Jurkat, Clone E6-1 (cell line): ENCODE data around the gene CPLX3. TPM values are rescaled to one million over a fixed set of nuclear protein-coding genes. Genes with fewer than 3 reads are reported as not detected.
"Not testable (repeated sequence)": the region's sequence is repeated elsewhere in the genome, so short reads cannot be mapped to it uniquely, and the experiment has no call there.

Experiments used
- DNase-seq: peaks from one replicate; pipeline ENCODE4 v3.0.0-alpha.2; 2011; ENCODE audit warnings: low read depth, low spot score
- H3K4me3 ChIP-seq: 2 replicates; pipeline ENCODE4 v1.5.1; 2011; ENCODE audit warnings: mild to moderate bottlenecking, low read length, control low read depth, moderate library complexity
- polyA plus RNA-seq: library from polyadenylated mRNA; unstranded; fragments of >200 nt; gene quantifications from one replicate; pipeline ENCODE4 v1.2.1, GENCODE V29; 2012; ENCODE audit warnings: missing spikeins; ENCODE audit not compliant: insufficient read length, insufficient read depth

CPLX3 gene, protein sequence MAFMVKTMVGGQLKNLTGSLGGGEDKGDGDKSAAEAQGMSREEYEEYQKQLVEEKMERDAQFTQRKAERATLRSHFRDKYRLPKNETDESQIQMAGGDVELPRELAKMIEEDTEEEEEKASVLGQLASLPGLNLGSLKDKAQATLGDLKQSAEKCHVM
- not detected for polyA plus RNA-seq

DNA sequence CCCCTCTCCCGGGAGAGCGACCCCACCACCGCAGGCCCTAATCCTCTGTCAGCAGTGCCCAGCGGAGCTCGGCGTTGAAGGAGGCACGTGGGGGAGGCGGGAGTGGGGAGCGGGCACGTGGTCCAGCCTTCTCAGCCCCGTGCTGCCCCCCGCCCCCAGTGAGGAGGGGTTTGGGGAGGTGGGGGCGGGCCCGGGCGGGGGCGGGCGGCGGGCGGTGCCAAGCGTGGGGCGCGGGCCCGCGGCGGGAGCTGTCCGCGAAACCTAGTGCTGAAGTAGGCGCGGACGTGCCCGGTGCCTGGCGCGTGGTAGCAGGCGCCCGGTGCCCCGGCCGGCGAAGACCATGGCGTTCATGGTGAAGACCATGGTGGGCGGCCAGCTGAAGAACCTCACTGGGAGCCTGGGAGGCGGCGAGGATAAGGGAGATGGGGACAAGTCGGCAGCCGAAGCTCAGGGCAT lies at the start of gene CPLX3:
Gene CPLX3, plus strand, starts transcription at position 264 of the 456 bp plus-strand sequence. Its CDS starts 77 bp downstream, at position 341.
- H3K4me3 ChIP-seq: no peak within 1 kb of the TSS
- DNase-seq: no peak

DNA sequence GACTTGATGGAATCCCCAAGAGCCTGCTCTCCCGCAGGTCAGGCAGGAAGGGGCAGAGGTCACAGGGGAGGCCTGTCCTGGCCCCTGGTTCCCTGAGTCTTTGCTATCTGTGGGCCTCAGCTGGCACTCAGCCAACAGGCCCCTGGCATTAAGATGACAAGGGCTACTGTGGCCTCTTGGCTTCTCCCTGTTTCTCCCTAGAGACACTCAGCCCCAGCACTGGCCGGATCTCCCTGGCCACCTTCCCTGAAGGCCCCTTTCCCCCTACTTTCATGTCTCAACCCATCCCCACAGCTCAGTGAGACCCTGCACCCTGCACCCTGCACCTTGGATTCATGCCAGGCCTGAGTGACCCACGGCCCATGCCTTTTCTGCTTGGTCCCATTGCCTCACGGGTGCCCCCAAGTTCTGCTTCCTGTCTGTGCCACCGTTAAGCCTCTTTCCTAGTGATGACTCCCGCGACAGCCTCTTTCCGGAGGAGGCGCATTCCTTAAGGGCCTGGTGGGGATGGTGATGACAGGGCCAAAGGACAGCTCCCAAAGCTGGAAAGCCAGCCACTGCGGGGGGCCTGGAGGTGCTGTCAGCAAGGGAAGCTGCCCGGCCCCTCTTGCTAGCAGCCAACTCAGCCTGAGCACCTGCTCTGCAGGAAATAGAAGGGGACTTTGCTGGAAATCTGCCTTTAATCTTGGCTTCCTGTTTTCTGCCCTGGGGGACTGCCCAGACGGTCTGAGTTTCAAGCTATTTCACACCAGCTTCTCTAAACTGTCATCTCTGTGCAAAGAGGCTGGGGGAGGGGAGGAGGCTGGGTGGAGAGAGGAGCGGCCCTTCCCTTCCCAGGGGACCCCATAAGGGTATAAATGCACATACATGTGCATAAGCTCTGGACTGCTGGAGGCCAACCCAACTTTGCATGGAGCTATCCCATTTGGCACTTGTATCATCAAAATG lies 49.3 kb upstream of the CPLX3 start:
- H3K4me3 ChIP-seq: peak overlapping the region; percentile 28
- peak; percentile 82 for DNase-seq

DNA sequence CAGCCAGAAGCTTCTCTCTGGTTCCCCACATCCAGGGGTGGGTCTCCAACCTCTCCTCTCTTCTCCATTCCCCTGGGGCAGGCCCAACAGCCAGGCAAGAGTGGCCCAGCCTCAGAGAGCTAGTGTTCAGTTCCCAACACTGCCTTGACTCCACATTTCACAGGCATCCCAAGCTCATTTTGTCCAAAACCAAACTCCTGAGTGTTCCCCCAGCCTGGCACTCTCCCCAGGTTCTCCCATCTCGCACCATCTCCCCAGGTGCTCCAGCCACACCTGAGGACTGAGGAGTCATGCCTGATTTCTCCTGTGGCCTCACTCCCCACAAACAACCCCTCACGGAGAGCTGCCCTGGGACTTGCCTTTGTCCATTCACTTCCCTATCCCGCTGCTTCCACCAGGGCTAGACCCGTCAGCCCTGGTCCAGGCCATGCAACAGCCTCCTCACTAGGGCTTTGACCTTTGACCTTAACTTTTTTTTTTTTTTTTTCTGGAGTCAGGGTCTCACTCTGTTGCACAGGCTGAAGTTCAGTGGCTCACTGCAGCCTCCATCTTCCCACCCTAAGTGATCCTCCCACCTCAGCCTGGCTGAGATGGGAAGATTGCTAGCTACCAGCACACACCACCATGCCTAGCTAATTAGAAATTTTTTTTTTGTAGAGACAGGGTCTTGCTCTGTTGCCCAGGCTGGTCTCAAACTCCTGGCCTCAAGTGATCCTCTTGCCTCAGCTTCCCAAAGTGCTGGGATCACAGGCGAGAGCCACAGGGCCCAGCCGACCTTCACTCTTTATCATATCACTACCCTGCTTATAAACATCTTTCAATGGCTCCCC lies 48.4 kb upstream of the CPLX3 start:
- no peak overlapping the region; the same call in 1 of the 2 replicates for H3K4me3 ChIP-seq
- no peak for DNase-seq

DNA sequence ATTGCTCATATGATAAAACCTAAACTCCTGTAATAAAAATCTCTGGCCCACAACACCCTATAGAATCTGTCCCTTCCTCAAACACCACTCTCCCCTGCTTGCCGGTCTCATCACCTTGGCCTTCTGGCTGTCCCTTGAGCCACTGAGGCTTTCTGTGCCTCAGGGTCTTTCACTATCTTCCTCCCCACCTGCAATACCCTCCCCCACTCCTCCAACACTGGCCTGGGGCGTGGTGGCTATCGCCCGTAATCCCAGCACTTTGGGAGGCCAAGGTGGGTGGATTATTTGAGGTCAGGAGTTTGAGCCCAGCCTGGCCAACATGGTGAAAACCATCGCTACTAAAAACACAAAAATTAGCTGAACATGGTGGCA lies 47.8 kb upstream of the CPLX3 start:
- no peak for DNase-seq
- no peak overlapping the region for H3K4me3 ChIP-seq

DNA sequence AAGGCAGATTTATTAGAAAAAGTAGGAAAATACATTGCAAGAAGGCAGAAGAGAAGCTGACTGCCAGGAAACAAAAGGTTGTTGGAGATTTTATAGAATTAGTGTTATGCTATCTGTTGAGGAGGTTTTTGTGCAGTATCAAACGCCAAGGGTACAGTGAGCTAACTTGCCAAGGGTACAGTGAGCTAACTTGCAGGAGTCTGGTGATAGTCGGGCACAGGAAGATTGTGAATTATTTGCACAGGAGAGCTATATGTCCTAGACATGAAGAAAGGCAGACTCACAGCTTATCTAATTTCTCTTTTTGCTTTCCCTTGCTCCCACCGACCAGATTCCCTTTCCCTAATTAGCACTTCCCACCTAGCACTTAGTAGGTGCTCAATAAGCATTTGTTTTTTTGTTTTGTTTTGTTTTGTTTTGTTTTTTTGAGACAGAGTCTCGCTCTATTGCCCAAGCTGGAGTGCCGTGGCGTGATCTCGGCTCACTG lies 47.2 kb upstream of the CPLX3 start:
- no peak overlapping the region for H3K4me3 ChIP-seq

DNA sequence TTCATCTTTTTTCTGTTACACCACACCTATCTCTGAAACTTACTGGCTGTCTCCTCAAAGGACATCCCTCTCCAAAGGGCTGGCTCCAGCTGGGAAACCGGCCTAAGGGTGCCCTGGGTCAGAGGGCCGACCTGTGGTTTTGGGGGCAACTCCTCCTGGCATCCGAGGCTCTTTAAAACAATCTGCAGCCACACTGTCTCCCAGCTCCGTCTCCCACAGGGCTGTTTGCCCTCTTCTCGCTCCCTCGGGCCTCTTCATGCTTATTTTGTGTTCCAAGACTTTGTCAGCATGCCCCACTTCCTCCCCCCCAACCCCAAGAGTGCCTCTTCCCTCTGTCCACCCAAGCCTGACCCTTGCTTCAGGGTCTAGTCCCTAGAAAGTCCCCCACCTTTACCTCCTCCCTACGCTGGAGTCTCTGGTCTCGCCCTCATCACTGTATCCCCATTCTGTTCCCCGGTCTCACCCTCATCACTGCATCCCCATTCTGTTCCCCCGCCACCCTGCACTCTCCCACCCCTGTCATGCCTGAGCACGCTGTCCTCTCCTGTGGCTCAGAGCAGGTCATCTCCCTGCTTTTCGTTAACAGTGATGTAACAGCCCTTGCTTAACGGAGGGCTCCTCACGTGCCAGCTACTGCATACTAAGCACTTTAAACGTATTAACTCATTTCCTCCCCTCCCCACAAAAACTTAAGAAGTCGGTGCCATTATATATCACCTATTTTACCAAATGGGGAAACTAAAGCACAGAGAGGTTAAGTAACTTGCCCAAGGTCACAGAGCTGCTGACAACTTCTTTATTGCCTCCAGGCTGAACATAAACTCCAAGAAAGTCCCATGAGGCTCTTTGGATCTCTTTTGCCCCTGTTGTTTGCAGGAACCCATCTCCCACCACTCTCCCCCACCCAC lies 45.6 kb upstream of the CPLX3 start:
- H3K4me3 ChIP-seq: peak overlapping the region; percentile 60
- DNase-seq: no peak

More for the DNA sequence above, 47.2 kb upstream of the CPLX3 start:
- no peak for DNase-seq

DNA sequence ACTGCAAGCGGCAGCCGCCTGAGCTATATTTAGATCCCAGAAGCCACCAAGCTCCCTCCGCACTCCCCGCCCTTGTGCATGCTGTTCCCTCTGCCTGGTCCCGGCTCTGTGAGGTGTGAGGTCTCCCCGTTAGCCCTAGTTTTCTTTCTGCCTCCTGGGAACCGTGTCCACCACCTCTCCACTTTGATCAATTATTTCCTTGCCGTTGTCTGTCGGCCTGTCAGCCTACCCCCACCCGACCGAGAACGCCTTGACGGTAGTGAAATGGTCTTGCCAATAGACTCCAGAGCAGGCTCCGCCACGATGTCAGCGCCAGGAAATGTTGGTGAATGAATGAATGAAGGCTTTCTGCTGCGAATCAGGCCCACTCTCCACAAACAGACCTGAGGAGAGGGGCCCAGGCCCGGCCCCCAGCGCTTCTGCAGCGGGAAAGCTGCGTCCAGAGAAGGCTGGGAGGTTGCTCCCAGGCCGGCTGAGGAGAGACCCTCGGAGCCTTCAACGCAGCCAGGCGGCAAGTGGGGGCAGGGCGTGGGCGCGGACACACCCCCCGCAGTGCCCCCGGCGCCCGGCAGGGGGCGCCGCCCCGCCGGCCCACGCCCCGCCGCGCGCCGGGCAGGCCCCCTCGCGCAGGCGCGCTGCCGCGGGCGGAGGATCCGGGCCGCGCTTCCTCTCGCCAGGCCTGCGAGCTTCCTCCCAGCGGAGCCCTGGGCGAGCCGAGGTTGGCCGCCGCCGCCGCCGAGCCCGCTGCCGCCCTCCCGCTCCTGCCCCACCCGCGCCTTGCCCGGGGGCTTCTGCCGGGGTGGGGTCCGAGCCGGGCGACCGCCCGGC lies 44.8 kb upstream of the CPLX3 start, which contains the start of gene CSK:
Gene CSK, plus strand, starts transcription at position 650 of the 828 bp plus-strand sequence. CDS start 16,218 bp downstream, outside the sequence.
- DNase-seq: no peak
- H3K4me3 ChIP-seq: peak within 1 kb of the TSS; percentile 99

DNA sequence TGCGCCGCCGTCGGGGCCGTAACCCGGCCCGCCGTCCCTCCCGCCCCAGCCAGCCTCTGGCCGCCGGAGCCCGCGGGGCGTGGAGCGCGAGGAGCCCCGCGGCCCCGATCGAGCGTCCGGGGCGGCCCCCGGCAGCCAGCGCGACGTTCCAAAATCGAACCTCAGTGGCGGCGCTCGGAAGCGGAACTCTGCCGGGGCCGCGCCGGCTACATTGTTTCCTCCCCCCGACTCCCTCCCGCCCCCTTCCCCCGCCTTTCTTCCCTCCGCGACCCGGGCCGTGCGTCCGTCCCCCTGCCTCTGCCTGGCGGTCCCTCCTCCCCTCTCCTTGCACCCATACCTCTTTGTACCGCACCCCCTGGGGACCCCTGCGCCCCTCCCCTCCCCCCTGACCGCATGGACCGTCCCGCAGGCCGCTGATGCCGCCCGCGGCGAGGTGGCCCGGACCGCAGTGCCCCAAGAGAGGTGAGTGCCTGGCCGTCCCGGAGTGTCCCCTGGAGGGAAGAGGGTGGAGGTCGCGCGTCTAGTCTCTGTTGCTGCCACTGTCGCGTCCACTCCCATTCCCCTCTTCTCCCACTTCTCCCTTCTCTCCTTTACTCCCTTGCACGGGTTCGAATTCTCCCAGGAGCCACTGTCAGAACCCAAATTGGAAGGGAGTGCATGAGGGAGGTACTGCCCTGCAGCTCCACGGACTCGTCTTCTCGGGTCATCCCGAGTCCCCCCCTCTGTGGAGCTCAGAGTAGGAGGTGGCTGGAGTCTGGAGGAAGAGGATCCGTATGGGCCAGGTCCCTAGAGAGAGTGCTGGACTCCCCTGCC lies 44.0 kb upstream of the CPLX3 start:
- no peak for DNase-seq
- peak overlapping the region; percentile 99 for H3K4me3 ChIP-seq

DNA sequence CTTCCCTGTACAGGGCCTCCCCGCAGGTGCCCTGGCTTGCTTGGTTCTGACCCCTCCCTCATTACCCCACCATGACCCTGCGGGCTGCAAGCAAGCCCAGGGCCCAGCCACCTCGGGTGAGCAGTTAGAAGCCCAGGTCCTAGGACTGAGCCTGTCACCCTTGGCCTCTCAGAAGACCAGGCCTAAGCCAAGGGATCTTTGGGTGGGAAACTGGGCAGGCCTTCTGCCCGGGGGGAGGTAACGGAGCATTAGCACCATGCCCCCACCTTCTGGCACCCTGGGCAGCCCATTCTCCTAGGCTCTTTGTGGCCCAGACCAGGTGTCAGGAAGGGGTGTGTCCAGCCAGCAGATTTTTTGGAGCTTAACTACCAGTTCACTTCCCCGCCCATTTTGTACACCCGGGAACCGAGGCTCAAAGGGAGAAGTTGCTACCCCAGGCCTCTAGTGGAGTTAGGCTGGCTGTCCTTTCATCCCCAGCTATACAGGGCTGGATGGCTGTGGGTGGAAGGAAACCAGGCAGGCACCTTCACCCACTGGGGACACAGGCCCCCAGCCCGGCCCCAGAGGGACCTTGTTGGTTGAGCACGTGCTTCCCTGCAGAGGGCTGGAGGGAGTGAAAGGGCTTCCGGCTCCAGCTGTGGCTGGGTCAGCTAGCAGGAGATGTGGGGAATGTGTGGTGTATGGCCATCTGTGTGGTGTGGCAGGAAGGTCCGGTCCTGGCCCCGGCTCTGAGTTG lies 43.2 kb upstream of the CPLX3 start:
- no peak for DNase-seq
- peak overlapping the region; percentile 99 for H3K4me3 ChIP-seq

DNA sequence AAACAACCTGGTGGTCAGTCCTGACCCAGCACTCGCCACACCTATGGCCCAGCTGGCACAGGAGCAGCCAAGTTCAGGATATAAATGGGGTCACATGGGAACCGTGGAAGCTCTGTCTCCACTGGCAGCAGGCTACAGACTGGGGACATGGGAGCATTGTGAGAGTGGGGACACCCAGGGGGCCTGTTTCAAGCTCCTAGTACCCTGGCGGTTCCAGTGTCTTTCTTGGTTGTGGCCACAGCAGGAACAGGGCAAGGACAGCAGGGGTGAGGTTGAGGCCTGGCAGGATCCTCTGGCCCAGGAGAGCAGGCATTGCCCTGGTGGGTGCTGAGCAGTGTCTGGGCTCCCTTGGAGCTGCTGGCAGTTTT lies 42.6 kb upstream of the CPLX3 start:
- DNase-seq: no peak
- peak overlapping the region; percentile 99 for H3K4me3 ChIP-seq

DNA sequence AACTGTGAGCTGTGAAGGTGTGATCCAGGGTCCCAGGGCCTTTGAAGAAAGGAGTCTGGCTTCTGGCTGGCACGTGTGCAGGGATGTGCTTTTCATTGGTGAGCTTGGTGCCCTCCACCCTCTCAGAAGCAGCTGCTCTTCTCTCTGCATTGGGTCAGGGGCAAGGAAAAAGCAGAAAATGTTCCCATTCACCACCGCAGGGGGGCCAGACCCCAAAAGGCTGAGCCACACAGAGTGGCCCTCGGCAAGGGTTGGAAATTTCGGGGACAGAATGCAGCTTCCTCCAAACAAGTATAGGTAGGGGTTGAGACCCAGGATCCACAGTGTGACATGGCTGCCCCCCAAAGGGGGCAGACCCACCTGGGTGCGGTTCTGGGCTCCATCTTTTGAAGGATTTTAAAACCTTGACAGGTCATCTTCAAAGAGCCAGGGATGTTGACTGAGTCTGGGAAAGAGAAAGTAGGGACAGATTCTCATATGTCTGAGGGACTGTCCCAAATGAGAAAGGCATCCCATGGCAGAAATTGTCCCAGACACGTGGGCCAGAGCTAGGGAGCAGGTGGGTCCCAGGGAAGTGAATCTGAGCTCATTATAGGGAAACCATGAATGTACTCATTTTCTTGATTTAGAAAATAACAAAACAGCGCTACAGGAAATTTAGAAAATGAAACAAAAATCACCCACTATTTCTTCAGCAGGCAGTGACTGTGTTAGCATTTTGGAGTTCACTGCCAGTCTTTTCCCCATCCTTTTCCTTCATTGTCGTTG lies 41.8 kb upstream of the CPLX3 start:
- no peak for DNase-seq
- peak overlapping the region; percentile 99 for H3K4me3 ChIP-seq

DNA sequence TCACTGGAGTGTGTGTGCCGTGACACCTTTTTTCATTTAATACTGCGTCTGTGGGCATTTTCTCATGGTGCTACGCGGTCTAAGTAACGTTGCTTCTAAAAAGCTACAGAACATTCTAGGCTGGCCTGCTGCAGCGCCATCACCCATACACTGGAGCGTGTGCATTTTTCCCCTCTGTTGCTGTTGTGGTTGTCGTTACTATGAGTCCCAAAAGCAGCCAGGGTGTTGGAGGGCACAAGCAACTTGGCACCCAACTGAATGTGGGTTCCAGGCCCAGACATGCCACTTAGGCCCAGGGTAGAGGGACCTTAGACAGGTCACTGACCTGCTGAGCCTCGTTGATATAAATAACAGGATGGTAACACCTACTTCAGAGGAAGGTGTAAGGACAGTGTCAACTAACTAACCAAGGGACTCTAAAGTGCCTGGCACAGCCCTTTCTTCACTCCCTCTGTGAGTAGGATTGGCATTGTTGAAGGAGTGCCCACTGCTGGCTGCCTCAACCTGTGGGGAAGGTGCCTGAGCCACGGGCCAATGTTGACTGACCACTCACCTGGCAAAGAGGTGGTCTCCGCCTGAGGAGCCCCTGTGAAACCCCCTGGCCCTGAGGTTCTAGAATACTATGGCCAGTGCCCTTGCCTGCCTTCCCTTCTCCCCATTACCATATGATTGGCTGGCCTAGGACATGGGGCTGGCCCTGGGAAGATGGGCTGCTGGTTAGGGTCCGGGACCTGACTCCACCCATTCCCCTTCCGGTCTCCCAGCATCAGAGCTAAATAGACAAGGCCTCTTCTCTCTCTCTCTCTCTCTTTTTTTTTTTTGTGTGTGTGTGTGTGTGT lies 41.0 kb upstream of the CPLX3 start:
- DNase-seq: no peak
- peak overlapping the region; percentile 99 for H3K4me3 ChIP-seq

DNA sequence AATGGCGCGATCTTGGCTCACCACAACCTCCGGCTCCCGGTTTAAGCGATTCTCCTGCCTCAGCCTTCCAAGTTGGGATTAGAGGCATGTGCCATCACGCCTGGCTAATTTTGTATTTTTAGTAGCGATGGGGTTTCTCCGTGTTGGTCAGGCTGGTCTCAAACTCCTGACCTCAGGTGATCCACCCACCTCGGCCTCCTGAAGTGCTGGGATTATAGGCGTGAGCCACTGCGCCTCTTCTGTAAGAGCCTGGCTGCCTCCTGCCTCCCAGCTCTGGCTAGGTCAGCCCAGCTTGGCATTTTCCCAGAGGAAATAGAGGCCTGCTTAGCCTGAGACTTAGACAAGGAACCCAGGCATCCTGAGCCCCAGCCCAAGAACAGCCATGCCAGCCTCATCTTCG lies 40.3 kb upstream of the CPLX3 start:
- H3K4me3 ChIP-seq, DNase-seq: not testable (repeated sequence)

DNA sequence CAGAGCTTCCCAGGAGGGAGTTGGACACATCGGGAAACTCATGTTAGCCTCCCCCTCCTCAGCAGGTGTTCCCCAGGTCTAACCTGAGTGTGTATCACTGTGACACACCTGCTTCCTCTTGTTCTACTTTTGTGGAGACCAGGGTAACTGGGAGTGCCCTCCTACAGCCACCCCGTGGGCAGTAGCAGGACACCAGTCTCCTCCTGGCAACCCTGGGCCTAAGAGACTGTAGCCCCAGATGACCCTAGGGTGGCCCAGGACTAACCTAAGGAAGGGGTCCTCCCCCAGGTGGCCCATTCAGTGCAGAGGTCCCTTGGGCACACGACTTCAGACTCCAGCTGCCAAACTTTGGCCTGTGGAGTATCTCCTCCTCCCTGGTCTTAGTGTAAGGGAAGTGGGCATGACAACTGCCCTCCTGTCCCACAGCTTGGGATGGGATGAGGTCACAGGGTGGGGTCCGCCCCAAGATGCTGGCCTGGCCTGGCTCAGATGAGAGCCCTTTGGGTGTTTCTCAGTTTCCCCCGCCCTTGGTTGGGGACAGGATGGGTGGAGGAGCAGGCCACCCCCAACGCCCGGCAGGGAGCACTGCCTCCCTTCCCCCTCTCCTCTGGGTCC lies 39.8 kb upstream of the CPLX3 start:
- H3K4me3 ChIP-seq: peak overlapping the region; percentile 46
- no peak for DNase-seq
